ENCODE results near the gene OSBPL2.

Gene OSBPL2

DNA sequence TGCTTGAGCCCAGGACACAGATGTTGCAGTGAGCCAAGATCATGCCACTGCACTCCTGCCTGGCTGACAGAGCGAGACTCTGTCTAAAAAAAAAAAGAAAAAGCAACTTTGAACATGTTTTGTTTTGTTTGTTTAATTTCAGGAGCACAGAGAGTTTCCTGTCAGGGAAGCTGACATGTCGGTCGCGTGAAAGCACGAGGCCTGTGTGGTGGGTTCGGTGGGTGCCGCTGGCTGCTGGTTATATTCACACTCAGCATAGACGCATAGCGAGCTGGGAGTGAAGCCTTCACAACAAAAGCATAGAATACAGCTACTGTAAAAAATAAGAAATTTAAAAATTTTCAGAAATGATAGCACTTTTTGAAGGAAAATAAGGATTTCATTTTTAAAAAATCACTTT is 41.0 kb upstream of the OSBPL2 start:
- FAIRE-seq = no peak
- TF ChIP-seq TAF1 (IDR thresholded peaks at IDR 0.05; ENCODE audit: low read depth, low read length) (no peak), SPI1 (IDR thresholded peaks at IDR 0.05; ENCODE audit: low read depth, low read length) (no peak), PAX5 (IDR thresholded peaks at IDR 0.05; ENCODE audit: insufficient read depth, low read length, severe bottlenecking) (no peak), POU2F2 (IDR thresholded peaks at IDR 0.05; ENCODE audit: low read depth, low read length) (no peak), POLR2A (IDR thresholded peaks at IDR 0.05; ENCODE audit: low read depth, low read length) (no peak), POLR2AphosphoS5 (IDR thresholded peaks at IDR 0.05; ENCODE audit: low read depth, low read length) (no peak)
- DNase-seq (ENCODE audit: insufficient read length, low spot score) = no peak

DNA sequence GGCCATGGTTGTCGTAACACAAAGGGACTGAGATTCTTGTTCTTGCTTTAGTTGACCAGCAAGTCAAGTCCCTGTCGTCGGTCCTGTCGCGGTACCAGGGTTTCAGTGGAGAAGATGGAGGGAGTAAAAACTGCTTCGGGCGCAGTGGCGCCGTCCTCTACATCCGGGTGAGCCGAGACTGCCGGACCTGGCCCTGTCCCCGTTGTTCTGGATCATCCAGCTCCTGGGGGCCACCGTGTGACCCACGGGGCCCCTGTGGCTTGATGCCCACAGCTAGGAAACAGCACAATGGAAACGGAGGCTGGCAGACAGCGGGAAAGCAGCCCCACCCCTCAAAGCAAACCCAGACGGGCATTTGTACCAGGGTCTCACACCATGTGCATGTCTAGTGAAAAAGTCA is 40.5 kb upstream of the OSBPL2 start:
- FAIRE-seq (no peak), DNase-seq (ENCODE audit: insufficient read length, low spot score) (no peak)
- no peak for TF ChIP-seq SPI1 (IDR thresholded peaks at IDR 0.05; ENCODE audit: low read depth, low read length)
- no peak for TF ChIP-seq POU2F2 (IDR thresholded peaks at IDR 0.05; ENCODE audit: low read depth, low read length)

DNA sequence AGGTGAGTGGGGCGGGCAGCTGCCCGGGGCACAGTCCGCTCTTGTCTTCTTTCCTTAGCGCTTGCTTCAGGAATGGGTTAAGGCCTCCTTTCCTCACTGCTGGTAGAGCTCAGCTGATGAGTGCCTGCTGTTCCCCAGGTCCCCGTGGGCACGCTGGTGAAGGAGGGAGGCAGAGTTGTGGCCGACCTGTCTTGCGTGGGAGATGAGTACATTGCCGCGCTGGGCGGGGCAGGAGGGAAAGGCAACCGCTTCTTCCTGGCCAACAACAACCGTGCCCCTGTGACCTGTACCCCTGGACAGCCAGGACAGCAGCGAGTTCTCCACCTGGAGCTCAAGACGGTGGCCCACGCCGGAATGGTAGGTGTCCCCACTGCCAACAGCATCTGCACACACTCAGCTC is 39.8 kb upstream of the OSBPL2 start:
- DNase-seq (ENCODE audit: insufficient read length, low spot score) (no peak), FAIRE-seq (no peak)
- TF ChIP-seq POLR2A (IDR thresholded peaks at IDR 0.05; ENCODE audit: low read depth, low read length) = no peak

DNA sequence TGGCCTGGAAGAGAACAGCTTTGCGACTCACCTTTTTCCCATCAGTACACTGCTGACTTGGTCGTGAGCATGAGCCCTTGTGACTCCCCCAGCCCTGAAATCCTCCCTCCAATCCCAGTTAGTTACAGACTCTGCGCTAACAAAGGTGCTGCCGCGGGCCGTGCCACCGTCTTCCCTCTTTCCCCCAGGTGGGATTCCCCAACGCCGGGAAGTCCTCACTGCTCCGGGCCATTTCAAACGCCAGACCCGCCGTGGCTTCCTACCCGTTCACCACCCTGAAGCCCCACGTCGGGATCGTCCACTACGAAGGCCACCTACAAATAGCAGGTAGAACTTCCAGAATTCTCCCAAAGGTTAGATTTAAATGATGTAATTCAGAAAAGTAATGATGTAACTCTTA is 39.4 kb upstream of the OSBPL2 start:
- TF ChIP-seq POU2F2 (IDR thresholded peaks at IDR 0.05; ENCODE audit: low read depth, low read length) (no peak), SPI1 (IDR thresholded peaks at IDR 0.05; ENCODE audit: low read depth, low read length) (no peak), TAF1 (IDR thresholded peaks at IDR 0.05; ENCODE audit: low read depth, low read length) (no peak), PAX5 (IDR thresholded peaks at IDR 0.05; ENCODE audit: insufficient read depth, low read length, severe bottlenecking) (no peak), POLR2A (IDR thresholded peaks at IDR 0.05; ENCODE audit: low read depth, low read length) (no peak), POLR2AphosphoS5 (IDR thresholded peaks at IDR 0.05; ENCODE audit: low read depth, low read length) (no peak)
- FAIRE-seq (no peak), DNase-seq (ENCODE audit: insufficient read length, low spot score) (no peak)

DNA sequence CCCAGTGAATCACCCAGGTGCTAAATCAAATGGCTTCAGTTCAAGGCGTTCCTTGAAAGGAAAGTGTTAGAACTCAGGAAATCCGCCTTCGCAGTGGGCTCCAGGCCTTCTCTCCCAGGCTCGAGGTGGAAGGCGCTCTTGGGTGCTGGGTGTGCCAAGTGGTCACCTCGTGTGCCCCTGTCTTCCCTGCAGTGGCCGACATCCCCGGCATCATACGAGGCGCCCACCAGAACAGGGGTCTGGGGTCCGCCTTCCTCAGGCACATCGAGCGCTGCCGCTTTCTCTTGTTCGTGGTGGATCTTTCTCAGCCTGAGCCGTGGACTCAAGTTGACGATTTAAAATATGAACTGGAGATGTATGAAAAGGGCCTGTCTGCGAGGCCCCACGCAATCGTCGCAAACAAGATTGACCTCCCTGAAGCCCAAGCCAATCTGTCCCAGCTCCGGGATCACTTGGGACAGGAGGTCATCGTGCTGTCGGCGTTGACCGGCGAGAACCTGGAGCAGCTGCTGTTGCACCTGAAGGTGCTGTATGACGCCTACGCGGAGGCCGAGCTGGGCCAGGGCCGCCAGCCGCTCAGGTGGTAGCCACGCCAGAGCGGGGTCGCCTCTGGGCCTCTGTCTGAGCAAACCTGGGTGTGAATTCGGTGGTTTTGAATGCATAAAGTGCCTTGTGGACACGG is 37.7 kb upstream of the OSBPL2 start:
- no peak for DNase-seq (ENCODE audit: insufficient read length, low spot score)
- TF ChIP-seq POU2F2 (IDR thresholded peaks at IDR 0.05; ENCODE audit: low read depth, low read length) (no peak), SPI1 (IDR thresholded peaks at IDR 0.05; ENCODE audit: low read depth, low read length) (no peak)
- FAIRE-seq = no peak

DNA sequence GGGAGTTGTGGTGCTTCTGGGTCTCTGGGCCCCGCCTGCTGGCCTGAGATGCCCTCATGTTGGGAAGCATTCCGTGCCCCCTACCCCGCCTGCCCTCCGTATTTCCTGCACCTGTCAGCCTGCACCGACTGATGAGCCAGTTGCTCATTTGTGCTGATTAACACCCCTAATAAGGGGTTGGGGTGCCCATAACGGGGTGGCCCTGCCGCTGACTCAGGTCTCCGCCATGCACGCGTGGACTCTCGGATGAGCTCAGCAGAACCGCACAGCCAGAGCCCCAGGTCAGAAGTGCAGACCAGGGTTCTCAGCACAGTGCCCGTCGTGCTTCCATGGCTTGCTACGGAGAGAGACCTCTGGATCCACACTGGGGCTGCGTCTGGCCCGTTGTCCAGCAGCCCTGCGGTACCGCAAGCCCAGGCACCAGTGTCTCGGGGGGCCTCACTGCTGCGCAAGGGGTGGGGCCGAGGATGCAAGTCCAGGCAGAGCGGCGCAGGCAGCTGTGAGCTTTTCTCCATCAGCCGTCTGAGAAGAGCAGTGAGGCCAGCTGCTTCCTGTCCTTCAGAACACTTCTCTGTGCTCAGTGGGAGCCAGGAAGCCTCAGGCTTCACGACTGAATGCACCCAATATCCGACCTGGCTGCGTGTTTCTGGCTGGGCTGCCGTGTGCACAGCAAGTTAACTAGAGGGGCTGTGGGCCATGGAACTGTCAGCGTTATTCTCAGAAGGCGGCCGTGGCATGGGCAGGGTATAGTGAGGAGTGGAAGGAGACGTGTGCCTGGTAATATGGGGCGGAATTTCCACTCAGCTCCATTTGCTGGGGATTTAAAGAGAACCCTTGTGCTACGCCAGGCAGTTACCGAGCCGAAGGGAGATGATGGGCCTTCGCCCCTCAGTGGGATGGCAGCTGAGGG is 36.9 kb upstream of the OSBPL2 start:
- TF ChIP-seq PAX5 (IDR thresholded peaks at IDR 0.05; ENCODE audit: insufficient read depth, low read length, severe bottlenecking) (peak; percentile 33), POLR2A (IDR thresholded peaks at IDR 0.05; ENCODE audit: low read depth, low read length) (no peak)
- FAIRE-seq (peak; percentile 90), DNase-seq (ENCODE audit: insufficient read length, low spot score) (peak; percentile 79)

DNA sequence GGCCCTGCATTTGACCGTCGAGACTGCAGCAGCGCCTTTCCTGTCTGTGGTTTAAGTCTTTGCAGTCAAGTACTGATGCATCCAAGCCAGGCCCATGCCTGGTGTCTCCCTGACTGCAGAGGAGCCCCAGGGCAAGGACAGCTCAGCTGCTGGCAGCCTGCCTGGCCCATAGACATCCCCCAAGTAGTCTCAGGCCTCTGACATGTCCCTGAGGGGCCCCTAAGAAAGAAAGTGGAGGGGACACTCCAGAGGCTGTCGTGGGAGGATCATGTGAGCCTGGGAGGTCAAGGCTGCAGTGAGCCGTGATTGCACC is 36.3 kb upstream of the OSBPL2 start:
- FAIRE-seq (no peak), DNase-seq (ENCODE audit: insufficient read length, low spot score) (no peak)
- TF ChIP-seq POLR2A (IDR thresholded peaks at IDR 0.05; ENCODE audit: low read depth, low read length) = no peak
- TF ChIP-seq PAX5 (IDR thresholded peaks at IDR 0.05; ENCODE audit: insufficient read depth, low read length, severe bottlenecking) = no peak

DNA sequence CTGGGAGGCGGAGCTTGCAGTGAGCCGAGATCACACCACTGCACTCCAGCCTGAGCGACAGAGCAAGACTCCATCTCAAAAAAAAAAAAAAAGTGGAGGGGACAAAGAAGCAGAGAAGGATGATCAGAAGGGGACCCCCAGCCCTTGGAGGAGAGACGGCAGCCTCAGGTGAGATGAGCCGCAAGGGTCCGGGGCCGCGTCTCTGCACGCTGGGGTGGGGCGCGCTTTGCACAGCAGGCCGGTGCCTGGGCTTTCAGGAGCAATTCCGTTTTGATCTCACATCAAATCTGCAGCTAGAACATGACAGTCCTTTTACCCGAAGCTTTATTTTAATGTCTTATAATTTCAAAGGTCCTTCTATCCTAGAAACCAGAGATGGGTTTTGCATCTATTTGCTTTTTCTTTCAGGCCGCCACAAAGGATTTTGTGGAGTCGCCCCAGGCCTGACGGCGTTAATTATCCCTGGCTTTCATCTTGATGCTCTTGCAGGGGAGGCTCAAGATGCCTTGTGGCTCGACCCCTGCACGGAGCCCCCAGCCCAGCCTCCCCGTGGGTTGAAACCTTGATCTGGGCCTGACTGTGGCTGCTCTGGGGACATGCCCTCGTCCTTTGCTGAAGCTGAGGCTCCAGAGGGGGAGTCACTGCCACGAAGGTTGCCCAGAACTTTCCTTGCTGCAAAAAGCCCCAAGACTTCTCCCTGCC is 35.5 kb upstream of the OSBPL2 start:
- no peak for TF ChIP-seq PAX5 (IDR thresholded peaks at IDR 0.05; ENCODE audit: insufficient read depth, low read length, severe bottlenecking)
- TF ChIP-seq SPI1 (IDR thresholded peaks at IDR 0.05; ENCODE audit: low read depth, low read length) = no peak
- TF ChIP-seq POLR2A (IDR thresholded peaks at IDR 0.05; ENCODE audit: low read depth, low read length) = no peak
- no peak for TF ChIP-seq TAF1 (IDR thresholded peaks at IDR 0.05; ENCODE audit: low read depth, low read length)
- TF ChIP-seq POU2F2 (IDR thresholded peaks at IDR 0.05; ENCODE audit: low read depth, low read length) = no peak
- no peak for TF ChIP-seq POLR2AphosphoS5 (IDR thresholded peaks at IDR 0.05; ENCODE audit: low read depth, low read length)
- DNase-seq (ENCODE audit: insufficient read length, low spot score) (no peak), FAIRE-seq (no peak)

DNA sequence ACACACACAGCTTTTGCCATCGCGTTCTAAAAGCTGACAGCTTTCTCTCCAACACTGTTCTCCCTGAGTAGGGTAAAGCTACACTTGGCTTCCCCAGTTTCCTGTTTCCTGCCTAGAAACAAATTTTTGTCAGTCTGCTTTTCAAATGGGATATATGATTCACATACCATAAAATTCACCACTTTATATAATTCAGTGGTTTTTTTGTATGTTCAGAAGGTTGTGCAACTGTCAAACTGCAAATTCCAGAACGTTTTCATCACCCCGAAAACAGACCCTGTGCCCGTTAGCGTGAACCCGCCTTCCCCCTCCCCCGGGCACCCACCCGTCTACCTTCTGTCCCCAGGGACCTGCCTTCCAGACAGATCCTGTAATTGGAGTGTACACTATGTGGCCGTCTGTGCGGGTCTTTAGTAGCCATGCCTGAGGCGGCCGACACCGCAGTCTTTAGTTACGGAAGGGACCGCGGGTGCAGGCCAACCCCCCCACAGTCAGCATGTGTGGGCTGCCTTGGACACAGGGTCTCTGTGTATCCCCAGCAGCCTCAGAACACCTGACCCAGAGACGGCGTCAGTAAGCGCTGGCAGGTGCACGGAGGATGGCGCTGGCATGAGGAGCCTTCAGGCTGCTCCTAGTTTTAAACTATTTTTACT is 34.8 kb upstream of the OSBPL2 start:
- DNase-seq (ENCODE audit: insufficient read length, low spot score) (no peak), FAIRE-seq (no peak)
- no peak for TF ChIP-seq PAX5 (IDR thresholded peaks at IDR 0.05; ENCODE audit: insufficient read depth, low read length, severe bottlenecking)
- no peak for TF ChIP-seq POLR2A (IDR thresholded peaks at IDR 0.05; ENCODE audit: low read depth, low read length)
- no peak for TF ChIP-seq POU2F2 (IDR thresholded peaks at IDR 0.05; ENCODE audit: low read depth, low read length)
- TF ChIP-seq TAF1 (IDR thresholded peaks at IDR 0.05; ENCODE audit: low read depth, low read length) = no peak
- no peak for TF ChIP-seq POLR2AphosphoS5 (IDR thresholded peaks at IDR 0.05; ENCODE audit: low read depth, low read length)
- no peak for TF ChIP-seq SPI1 (IDR thresholded peaks at IDR 0.05; ENCODE audit: low read depth, low read length)

All from GM12891 (cell line).